Esophagus muscularis mucosa (tissue), 4 donors: ENCODE data around the gene SERPINB5. TPM values are rescaled to one million over a fixed set of nuclear protein-coding genes. Genes with fewer than 3 reads are reported as not detected.
A peak's percentile ranks its signal among the peaks of the same experiment; 100 is the strongest.

Experiments used
- DNase-seq: peaks from one replicate; pipeline ENCODE4 v3.0.0-alpha.2; 2017; ENCODE audit errors: extremely low spot score
- H3K27ac ChIP-seq, 4 donors: fragments of 200-600 bp; sonication (generic); replicated peaks in 1 of 4; 1 replicate in 3 of 4; 2 replicates in 1 of 4; pipeline ENCODE4 v1.5.1; 2016 to 2019; ENCODE audit warnings: mild to moderate bottlenecking in 1 of 4
- H3K27me3 ChIP-seq, 4 donors: fragments of 200-600 bp; sonication (generic); one replicate each; pipeline versions ENCODE4 v1.5.1 to v1.6.0; 2016 to 2019
- H3K36me3 ChIP-seq, 4 donors: fragments of 200-600 bp; sonication (generic); one replicate each; pipeline ENCODE4 v1.5.1; 2016 to 2019
- H3K4me1 ChIP-seq, 4 donors: fragments of 200-600 bp; sonication (generic); one replicate each; pipeline ENCODE4 v1.5.1; 2016 to 2019
- H3K4me3 ChIP-seq, 4 donors: fragments of 200-600 bp; sonication (generic); 1 replicate in 2 of 4; 2 replicates in 2 of 4; pipeline ENCODE4 v1.5.1; 2016 to 2019; ENCODE audit warnings: mild to moderate bottlenecking in 4 of 4, moderate library complexity in 1 of 4
- H3K9me3 ChIP-seq, 4 donors: fragments of 200-600 bp; sonication (generic); 1 replicate in 3 of 4; 2 replicates in 1 of 4; pipeline ENCODE4 v1.5.1; 2016 to 2019
- EP300 ChIP-seq: sonication (generic); formaldehyde crosslinking; IDR thresholded peaks from one replicate; pipeline ENCODE4 v1.6.1; 2017; ENCODE audit warnings: antibody characterized with exemption
- POLR2A ChIP-seq: fragments of 450-650 bp; IDR thresholded peaks from one replicate; pipeline ENCODE4 v1.6.1; 2017; ENCODE audit warnings: antibody characterized with exemption, moderate library complexity, mild to moderate bottlenecking, low read depth
- POLR2AphosphoS5 ChIP-seq, 2 donors: sonication (generic); formaldehyde crosslinking; IDR thresholded peaks; one replicate each; pipeline ENCODE4 v1.6.1; 2017; ENCODE audit warnings: antibody characterized with exemption in 2 of 2
- WGBS: methylation state at CpG from one replicate; pipeline ENCODE4 v1.1.5; 2018; 5-methylcytosine and 5-hydroxymethylcytosine counted together
- intact Hi-C: fragments of 100-400 bp; cut with DNase I; formaldehyde crosslinking; loops from one replicate; pipeline ENCODE4 v1.15.1; 2023
- total RNA-seq, 4 donors: library from RNA; depleted of rRNA; stranded (reverse); fragments of >200 nt; gene quantifications; one replicate each; pipeline versions ENCODE4 v1.1.0 to v1.2.1, GENCODE V29; 2016
- TF ChIP-seq, protein P1 (sequence below), 3 experiments: fragments of 200-600 bp in 2 of 3; fragments of 450-650 bp in 1 of 3; sonication (generic) in 2 of 3; IDR thresholded peaks; one replicate each; pipeline ENCODE4 v1.5.1; 2017 to 2019; ENCODE audit warnings: antibody characterized with exemption in 3 of 3, mild to moderate bottlenecking in 2 of 3, moderate library complexity in 1 of 3

SERPINB5 gene
- total RNA-seq, 4 donors from 2014 or later, result not detected

DNA sequence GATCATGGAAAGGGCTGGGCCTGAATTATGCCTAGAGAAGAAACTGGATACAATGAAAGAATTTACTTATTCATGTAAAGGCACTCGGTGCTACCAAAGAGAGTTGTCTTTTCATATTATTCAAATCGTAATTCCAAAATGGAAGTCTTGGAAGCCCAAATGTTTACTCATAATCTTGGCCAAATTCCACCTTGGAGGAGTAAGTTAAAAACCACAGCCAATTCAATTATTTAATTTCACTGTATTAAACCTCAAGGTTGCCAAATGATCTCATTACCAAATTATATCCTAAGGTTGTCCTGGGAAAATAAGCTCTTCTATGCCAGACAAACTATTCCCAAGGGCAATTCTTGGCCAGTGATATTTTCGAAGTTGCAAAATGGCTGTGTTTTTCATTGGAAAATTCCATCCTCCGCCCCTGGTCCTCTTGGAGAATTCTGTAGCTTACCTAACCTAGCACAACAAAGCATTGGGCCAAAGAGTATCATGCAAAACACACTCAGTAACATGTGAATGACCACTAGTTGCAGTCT, 43.4 kb upstream of the SERPINB5 start:
- no peak overlapping the region for H3K4me3 ChIP-seq
- no peaks in the 10 kb centered on the region for H3K9me3 ChIP-seq
- H3K27me3 ChIP-seq, result peaks cover 0 to 7% (median 0%) of the 10 kb centered on the region in 4 donors
- peak overlapping the region in 2 of 4 donors; percentile 9 to 11 for H3K27ac ChIP-seq
- no peaks in the 10 kb centered on the region for H3K4me1 ChIP-seq
- DNase-seq, result no peak
- no peaks in the 10 kb centered on the region for H3K36me3 ChIP-seq
- intact Hi-C loops, result loop anchor here (10.0 kb wide), 1 partner anchor 309 kb away; no protein-coding TSS in a partner anchor
- WGBS, result 44% methylated on average over 4 of the region's 4 CpGs
- TF ChIP-seq POLR2AphosphoS5 (IDR thresholded peaks at IDR 0.05) (peak in 1 of 2 donors; percentile 22), POLR2A (no peak), EP300 (no peak)
- TF ChIP-seq, protein P1, sequence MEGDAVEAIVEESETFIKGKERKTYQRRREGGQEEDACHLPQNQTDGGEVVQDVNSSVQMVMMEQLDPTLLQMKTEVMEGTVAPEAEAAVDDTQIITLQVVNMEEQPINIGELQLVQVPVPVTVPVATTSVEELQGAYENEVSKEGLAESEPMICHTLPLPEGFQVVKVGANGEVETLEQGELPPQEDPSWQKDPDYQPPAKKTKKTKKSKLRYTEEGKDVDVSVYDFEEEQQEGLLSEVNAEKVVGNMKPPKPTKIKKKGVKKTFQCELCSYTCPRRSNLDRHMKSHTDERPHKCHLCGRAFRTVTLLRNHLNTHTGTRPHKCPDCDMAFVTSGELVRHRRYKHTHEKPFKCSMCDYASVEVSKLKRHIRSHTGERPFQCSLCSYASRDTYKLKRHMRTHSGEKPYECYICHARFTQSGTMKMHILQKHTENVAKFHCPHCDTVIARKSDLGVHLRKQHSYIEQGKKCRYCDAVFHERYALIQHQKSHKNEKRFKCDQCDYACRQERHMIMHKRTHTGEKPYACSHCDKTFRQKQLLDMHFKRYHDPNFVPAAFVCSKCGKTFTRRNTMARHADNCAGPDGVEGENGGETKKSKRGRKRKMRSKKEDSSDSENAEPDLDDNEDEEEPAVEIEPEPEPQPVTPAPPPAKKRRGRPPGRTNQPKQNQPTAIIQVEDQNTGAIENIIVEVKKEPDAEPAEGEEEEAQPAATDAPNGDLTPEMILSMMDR (IDR thresholded peaks at IDR 0.05), result no peak

DNA sequence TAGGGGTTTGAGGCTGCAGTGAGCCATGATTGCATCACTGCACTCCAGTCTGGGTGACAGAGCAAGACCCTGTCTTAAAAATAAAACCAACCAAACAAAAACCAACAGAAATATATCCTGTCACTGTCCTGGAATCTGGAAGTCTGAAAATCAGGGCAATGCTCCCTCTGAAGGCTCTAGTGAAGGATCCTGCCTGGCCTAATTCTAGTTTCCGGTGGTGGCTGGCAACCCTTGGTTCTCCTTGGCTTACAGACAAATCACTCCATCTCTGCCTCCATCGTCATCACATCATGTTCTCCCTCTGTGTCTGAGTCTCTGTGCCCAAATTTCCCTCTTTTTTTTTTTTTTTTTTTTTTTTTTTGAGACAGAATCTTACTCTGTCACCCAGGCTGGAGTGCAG, 38.6 kb upstream of the SERPINB5 start:
- Histone ChIP-seq H3K36me3 (no peaks in the 10 kb centered on the region), H3K4me1 (peaks cover 0 to 5% (median 0%) of the 10 kb centered on the region in 4 donors), H3K27me3 (no peaks in the 10 kb centered on the region), H3K9me3 (no peaks in the 10 kb centered on the region), H3K27ac (no peak overlapping the region), H3K4me3 (no peak overlapping the region)
- no peak for DNase-seq
- intact Hi-C loops, result loop anchor here (10.0 kb wide), 1 partner anchor 313 kb away; no protein-coding TSS in a partner anchor
- TF ChIP-seq, protein P1 (IDR thresholded peaks at IDR 0.05), result no peak
- TF ChIP-seq POLR2A, result no peak
- TF ChIP-seq EP300, result no peak
- no peak for TF ChIP-seq POLR2AphosphoS5 (IDR thresholded peaks at IDR 0.05)
- 78% methylated on average over 2 of the region's 2 CpGs for WGBS

DNA sequence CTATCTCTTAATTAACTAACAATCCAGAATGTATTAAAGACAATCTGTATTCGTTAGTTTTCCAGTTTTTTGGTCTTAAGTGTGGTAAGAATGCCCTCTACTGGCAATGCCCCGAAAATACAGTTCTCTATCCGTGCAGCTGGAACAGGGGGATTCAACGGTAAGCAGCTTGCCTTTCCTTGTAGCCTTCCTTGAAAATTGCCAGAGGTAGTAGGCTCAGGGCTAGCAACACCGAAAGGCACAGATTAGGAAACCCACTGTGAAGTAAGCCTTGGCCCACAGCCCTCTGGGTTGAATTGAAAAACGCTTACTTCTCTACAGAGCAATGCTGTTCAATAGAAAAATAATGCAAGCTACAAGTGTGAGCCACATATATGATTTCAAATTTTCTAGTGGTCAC, 37.4 kb upstream of the SERPINB5 start:
- no peaks in the 10 kb centered on the region for H3K27me3 ChIP-seq
- H3K4me1 ChIP-seq, result peaks cover 0 to 5% (median 2%) of the 10 kb centered on the region in 4 donors
- intact Hi-C loops, result loop anchor here (10.0 kb wide), 1 partner anchor 315 kb away; no protein-coding TSS in a partner anchor
- 3% methylated on average over 6 of the region's 6 CpGs for WGBS
- H3K9me3 ChIP-seq, result no peaks in the 10 kb centered on the region
- H3K36me3 ChIP-seq, result no peaks in the 10 kb centered on the region
- DNase-seq, result no peak
- H3K27ac ChIP-seq, result no peak overlapping the region
- TF ChIP-seq, protein P1 (IDR thresholded peaks at IDR 0.05), result peak; percentile 71 to 81 (median 73)
- TF ChIP-seq POLR2AphosphoS5 (IDR thresholded peaks at IDR 0.05) (no peak), POLR2A (no peak), EP300 (no peak)
- H3K4me3 ChIP-seq, result no peak overlapping the region

DNA sequence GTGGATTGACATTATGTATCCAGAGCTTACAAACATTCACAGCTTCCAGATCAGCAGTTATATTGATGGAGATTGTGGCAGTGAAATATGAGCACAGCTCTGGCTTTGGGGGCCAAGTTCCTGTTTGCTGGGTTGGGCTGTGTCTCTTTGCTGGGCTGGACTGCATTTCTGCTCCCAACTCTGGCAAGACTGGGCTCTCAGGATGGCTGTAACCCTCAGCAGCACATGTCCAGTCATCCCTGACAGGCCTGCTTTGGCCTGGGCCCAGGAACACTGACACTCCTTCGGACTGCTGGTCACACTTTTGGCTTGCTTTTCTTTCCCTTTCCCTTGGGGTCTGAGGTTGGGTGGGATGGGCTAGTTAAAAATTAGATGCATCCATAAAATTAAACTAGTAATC, 36.5 kb upstream of the SERPINB5 start:
- H3K36me3 ChIP-seq, result no peaks in the 10 kb centered on the region
- no peaks in the 10 kb centered on the region for H3K27me3 ChIP-seq
- no peak overlapping the region for H3K27ac ChIP-seq
- intact Hi-C loops, result loop anchor here (2.0 to 5.0 kb wide), 2 partner anchors 98 to 423 kb away; no protein-coding TSS in a partner anchor
- no peak for DNase-seq
- peaks cover 0 to 5% (median 2%) of the 10 kb centered on the region in 4 donors for H3K4me1 ChIP-seq
- H3K4me3 ChIP-seq, result no peak overlapping the region
- 58% methylated on average over 1 of the region's 1 CpG for WGBS
- no peaks in the 10 kb centered on the region for H3K9me3 ChIP-seq
- TF ChIP-seq POLR2AphosphoS5 (IDR thresholded peaks at IDR 0.05), result no peak

DNA sequence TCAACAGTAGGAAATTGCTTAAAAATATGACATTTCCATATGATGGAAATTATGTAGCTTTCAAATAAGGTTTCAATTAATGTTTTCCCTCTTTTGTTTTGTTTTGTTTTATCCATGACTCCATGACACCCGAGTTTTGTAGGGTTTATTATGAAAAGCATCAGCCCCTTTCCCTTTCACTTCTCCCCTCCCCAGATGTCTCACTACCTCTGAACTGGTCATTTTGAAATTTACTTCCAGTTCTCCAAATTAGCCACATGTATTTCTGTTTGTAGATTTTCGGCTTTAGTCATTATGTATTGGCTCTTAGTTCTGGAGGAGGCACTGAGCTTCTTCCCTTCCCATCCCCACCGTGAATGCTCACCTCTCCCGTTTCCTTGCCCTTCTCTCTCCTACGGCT, 35.9 kb upstream of the SERPINB5 start:
- Histone ChIP-seq H3K27me3 (no peaks in the 10 kb centered on the region), H3K9me3 (no peaks in the 10 kb centered on the region), H3K4me3 (no peak overlapping the region), H3K4me1 (peaks cover 0 to 5% (median 2%) of the 10 kb centered on the region in 4 donors), H3K36me3 (no peaks in the 10 kb centered on the region), H3K27ac (no peak overlapping the region)
- intact Hi-C loops, result loop anchor here (2.0 to 5.0 kb wide), 2 partner anchors 99 to 424 kb away; no protein-coding TSS in a partner anchor
- WGBS, result 80% methylated on average over 5 of the region's 5 CpGs
- TF ChIP-seq POLR2A, result no peak
- TF ChIP-seq POLR2AphosphoS5 (IDR thresholded peaks at IDR 0.05), result no peak
- TF ChIP-seq EP300, result no peak
- DNase-seq, result peak; percentile 17
